HepG2 (cell line): Measurements from ENCODE around the gene TUBG1. TPM values are rescaled to one million over a fixed set of nuclear protein-coding genes. Genes with fewer than 3 reads are reported as not detected.

ENCODE experiments used
- AFF4 ChIP-seq: sonication (generic); formaldehyde crosslinking; IDR thresholded peaks from 2 replicates; pipeline ENCODE4 v1.4.0; 2020; ENCODE audit warnings: missing genetic modification reagents
- AGO2 ChIP-seq: fragments of 200-400 bp; formaldehyde crosslinking; optimal IDR thresholded peaks from 2 replicates; pipeline ENCODE3; 2017; ENCODE audit warnings: mild to moderate bottlenecking, low read depth, low read length, moderate library complexity
- CREBL2 ChIP-seq: sonication (generic); formaldehyde crosslinking; IDR thresholded peaks from 2 replicates; pipeline ENCODE4 v1.8.1; 2023; ENCODE audit warnings: missing genetic modification reagents, mild to moderate bottlenecking, borderline replicate concordance
- DMAP1 ChIP-seq: IDR thresholded peaks from 2 replicates; pipeline ENCODE4 v1.6.1; 2016
- DMTF1 ChIP-seq: sonication (generic); formaldehyde crosslinking; IDR thresholded peaks from 2 replicates; pipeline ENCODE4 v1.4.0; 2020; ENCODE audit warnings: mild to moderate bottlenecking, missing genetic modification reagents
- GFI1 ChIP-seq: sonication (generic); formaldehyde crosslinking; IDR thresholded peaks from 2 replicates; pipeline ENCODE4 v1.5.0; 2020; ENCODE audit warnings: missing genetic modification reagents, mild to moderate bottlenecking, borderline replicate concordance
- KAT8 ChIP-seq: IDR thresholded peaks from 2 replicates; pipeline ENCODE4 v1.6.1; 2016; ENCODE audit warnings: missing genetic modification reagents, missing compliant biosample characterization
- MED13 ChIP-seq: sonication (generic); formaldehyde crosslinking; IDR thresholded peaks from 2 replicates; pipeline ENCODE4 v1.5.0; 2020; ENCODE audit warnings: missing genetic modification reagents
- MLXIP ChIP-seq: sonication (generic); formaldehyde crosslinking; IDR thresholded peaks from 2 replicates; pipeline ENCODE4 v1.9.0; 2021; ENCODE audit warnings: missing genetic modification reagents, borderline replicate concordance
- NFE2L1 ChIP-seq: sonication (generic); formaldehyde crosslinking; IDR thresholded peaks from 2 replicates; pipeline ENCODE4 v1.4.0; 2020; ENCODE audit warnings: missing genetic modification reagents, mild to moderate bottlenecking, borderline replicate concordance
- NR0B2 ChIP-seq: sonication (generic); formaldehyde crosslinking; IDR thresholded peaks from 2 replicates; pipeline ENCODE4 v1.4.0; 2020; ENCODE audit warnings: mild to moderate bottlenecking, missing genetic modification reagents
- SPEN ChIP-seq: sonication (generic); formaldehyde crosslinking; IDR thresholded peaks from 2 replicates; pipeline ENCODE4 v1.5.1; 2020; ENCODE audit warnings: low read depth, mild to moderate bottlenecking, missing genetic modification reagents
- U2AF2 ChIP-seq: fragments of 200-400 bp; formaldehyde crosslinking; IDR thresholded peaks from 2 replicates; pipeline ENCODE4 v1.6.1; 2017; ENCODE audit warnings: low read depth, mild to moderate bottlenecking, low read length
- ZBTB42 ChIP-seq: sonication (generic); formaldehyde crosslinking; IDR thresholded peaks from 2 replicates; pipeline ENCODE4 v1.5.0; 2020; ENCODE audit warnings: mild to moderate bottlenecking, missing genetic modification reagents
- ZNF101 ChIP-seq: sonication (generic); formaldehyde crosslinking; IDR thresholded peaks from 2 replicates; pipeline ENCODE4 v1.4.0; 2020; ENCODE audit warnings: mild to moderate bottlenecking, low read depth, missing genetic modification reagents, borderline replicate concordance
- ZNF510 ChIP-seq: sonication (generic); formaldehyde crosslinking; IDR thresholded peaks from 2 replicates; pipeline ENCODE4 v1.4.0; 2020; ENCODE audit warnings: low read depth, mild to moderate bottlenecking, missing genetic modification reagents
- ZNF660 ChIP-seq: sonication (generic); formaldehyde crosslinking; IDR thresholded peaks from 2 replicates; pipeline ENCODE4 v1.5.1; 2020; ENCODE audit warnings: mild to moderate bottlenecking, low read depth, missing genetic modification reagents, borderline replicate concordance
- ZNF737 ChIP-seq: sonication (generic); formaldehyde crosslinking; IDR thresholded peaks from 2 replicates; pipeline ENCODE4 v1.5.0; 2020; ENCODE audit warnings: missing genetic modification reagents, mild to moderate bottlenecking, borderline replicate concordance
- ZNF781 ChIP-seq: sonication (generic); formaldehyde crosslinking; IDR thresholded peaks from 2 replicates; pipeline ENCODE4 v1.5.1; 2020; ENCODE audit warnings: borderline replicate concordance, mild to moderate bottlenecking, missing genetic modification reagents; ENCODE audit errors: not compliant biosample characterization
- polyA plus RNA-seq, 8 experiments: library from polyadenylated mRNA; depleted of rRNA in 3 of 8; stranded (reverse) in 7 of 8; unstranded in 1 of 8; fragments of >200 nt; fragmentation: Illumina TruSeq in 4 of 8; extraction: Trizol in 4 of 8; gene quantifications; 2 replicates each; pipeline versions ENCODE4 v1.2.1 to v1.2.3, GENCODE V29; 2011 to 2016; ENCODE audit warnings: low read depth in 4 of 8, missing spikeins in 1 of 8, mixed read lengths in 1 of 8; ENCODE audit not compliant: insufficient read depth in 1 of 8
- total RNA-seq, 5 experiments: library from RNA; depleted of rRNA; stranded (reverse); fragments of >200 nt; fragmentation: Illumina TruSeq; extraction: Trizol; gene quantifications; 2 replicates each; pipeline ENCODE4 v1.2.3, GENCODE V29; 2016; ENCODE audit warnings: low read depth in 1 of 5

Gene TUBG1
- total and polyA plus RNA-seq, 2 of the 13 experiments (the other 11 are each of a cell fraction or from before 2014, with no cell fraction given): 74.1 to 137 TPM

GRCh38 chr17:42561897-42562387, 47.5 kb upstream of the TUBG1 start, which contains the start of gene COASY (continued):
- TF ChIP-seq NR0B2 (no peak), DMAP1 (CRISPR knock-in tag) (peak; percentile 78), U2AF2 (no peak), AGO2 (no peak), DMTF1 (CRISPR knock-in tag) (no peak), ZNF781 (CRISPR knock-in tag) (no peak), KAT8 (CRISPR knock-in tag) (peak; percentile 99), CREBL2 (CRISPR knock-in tag) (no peak; the same call in 1 of the 2 replicates), GFI1 (no peak), MLXIP (CRISPR knock-in tag) (0 out of 2 replicates have a peak, but pooled peaks have one; percentile 62), ZNF510 (no peak; the same call in 1 of the 2 replicates), ZBTB42 (no peak), ZNF101 (no peak), AFF4 (peak; percentile 22; the same call in 1 of the 2 replicates), NFE2L1 (CRISPR knock-in tag) (no peak), ZNF660 (CRISPR knock-in tag) (no peak), SPEN (peak; percentile 98), MED13 (CRISPR knock-in tag) (peak; percentile 83; the same call in 1 of the 2 replicates), ZNF737 (CRISPR knock-in tag) (0 out of 2 replicates have a peak, but pooled peaks have one; percentile 1)
